ENCODE data around the gene ZBTB40. TPM values are rescaled to one million over a fixed set of nuclear protein-coding genes. Genes with fewer than 3 reads are reported as not detected.

Gene ZBTB40
- total RNA-seq, 4 donors from 2014 or later: 13.2 to 19.9 (median 17.8) TPM

DNA sequence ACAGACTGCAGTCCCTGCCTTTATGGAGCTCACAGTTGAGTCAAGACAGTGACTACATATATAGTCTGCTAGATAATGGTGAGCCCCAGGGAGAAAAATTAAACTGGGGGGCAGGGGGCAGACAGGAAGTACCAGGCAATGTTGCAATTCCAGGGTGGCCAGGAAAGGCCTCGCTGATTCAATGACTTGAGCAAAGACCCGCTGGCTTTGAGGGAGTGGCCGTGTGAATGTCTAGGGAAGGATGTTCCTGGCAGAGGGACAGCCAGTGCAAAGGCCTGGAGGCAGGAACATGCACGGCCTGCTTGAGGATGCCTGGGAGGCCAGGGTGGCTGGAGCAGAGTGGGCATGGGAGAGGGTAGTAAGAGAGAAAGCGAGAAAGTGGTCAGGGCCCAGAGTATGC lies 88.7 kb downstream of the ZBTB40 start:
- TF ChIP-seq CTCF (IDR thresholded peaks at IDR 0.05): no peak
- DNase-seq (ENCODE audit: low spot score): no peak

DNA sequence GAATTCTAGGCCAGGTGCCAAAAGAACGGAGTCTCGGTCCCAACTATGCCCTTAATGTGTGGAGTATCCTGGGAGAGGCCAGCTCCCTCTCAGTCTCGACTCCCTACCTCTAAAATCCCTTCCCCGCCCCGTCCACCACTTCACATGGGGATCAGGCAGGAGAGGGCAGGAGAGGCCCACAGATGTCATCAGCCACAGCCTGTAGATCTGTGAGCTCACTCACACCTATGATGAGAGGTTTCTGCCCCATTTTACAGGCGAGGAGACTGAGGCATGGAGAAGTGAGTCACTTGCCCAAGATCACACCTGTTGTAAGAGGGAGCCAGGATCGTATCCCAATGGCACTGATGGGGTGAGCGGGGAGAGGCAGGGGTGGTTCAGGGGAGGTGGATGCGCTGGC lies 91.2 kb downstream of the ZBTB40 start:
- TF ChIP-seq CTCF (IDR thresholded peaks at IDR 0.05): no peak
- ATAC-seq (ENCODE audit: low FRiP score) (no peak), DNase-seq (ENCODE audit: low spot score) (no peak)

More for the DNA sequence above, 88.7 kb downstream of the ZBTB40 start:
- ATAC-seq (ENCODE audit: low FRiP score): no peak

- no peak for DNase-seq (ENCODE audit: low spot score)
- no peak for ATAC-seq (ENCODE audit: low FRiP score)
- TF ChIP-seq CTCF (IDR thresholded peaks at IDR 0.05): no peak
These were observed 92.0 kb downstream of the ZBTB40 start for GRCh38 chr1:22543679-22544078.

GRCh38 chr1:22544606-22545005 lies 93.0 kb downstream of the ZBTB40 start:
- TF ChIP-seq CTCF (IDR thresholded peaks at IDR 0.05): no peak
- no peak for ATAC-seq (ENCODE audit: low FRiP score)

GRCh38 chr1:22545141-22545540 lies 93.5 kb downstream of the ZBTB40 start:
- ATAC-seq (ENCODE audit: low FRiP score) (no peak), DNase-seq (ENCODE audit: low spot score) (no peak)
- no peak for TF ChIP-seq CTCF (IDR thresholded peaks at IDR 0.05)

More at GRCh38 chr1:22544606-22545005, 93.0 kb downstream of the ZBTB40 start:
- DNase-seq (ENCODE audit: low spot score): no peak

- ATAC-seq (ENCODE audit: low FRiP score): no peak
- TF ChIP-seq CTCF (IDR thresholded peaks at IDR 0.05): no peak
- no peak for DNase-seq (ENCODE audit: low spot score)
These were observed 95.7 kb downstream of the ZBTB40 start for GRCh38 chr1:22547186-22547817.

DNA sequence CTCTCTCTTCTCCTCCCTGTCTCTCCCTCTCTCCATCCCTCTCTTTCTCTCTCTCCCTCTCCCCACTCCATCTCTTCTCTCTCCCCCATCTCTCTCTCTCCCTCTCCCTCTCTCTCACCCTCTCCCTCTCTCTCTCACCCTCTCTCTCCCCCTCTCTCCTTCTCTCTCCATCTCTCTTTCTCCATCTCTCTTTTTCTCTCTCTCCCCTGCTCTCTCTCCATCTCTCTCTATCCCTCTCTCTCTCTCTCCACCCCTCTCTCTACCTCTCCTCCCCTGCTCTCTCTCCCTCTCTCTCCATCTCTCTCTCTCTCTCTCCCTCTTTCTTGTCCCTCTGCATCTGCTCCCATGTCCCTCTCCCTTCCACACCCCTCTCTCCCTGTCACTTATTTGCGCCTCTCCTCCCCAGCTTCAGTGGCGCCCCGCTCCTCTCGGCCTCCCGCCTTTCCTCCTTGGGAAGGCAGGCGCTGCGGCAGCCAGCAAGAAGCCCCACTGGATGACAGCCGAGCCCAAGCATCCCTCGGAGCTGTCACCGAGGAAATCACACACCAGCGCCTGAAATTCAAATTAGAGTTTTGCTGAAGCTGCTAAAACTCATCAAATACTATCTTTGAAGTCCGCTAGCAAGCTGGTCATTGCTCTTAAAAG lies 96.3 kb downstream of the ZBTB40 start:
- DNase-seq (ENCODE audit: low spot score) (no peak), ATAC-seq (ENCODE audit: low FRiP score) (no peak)
- no peak for TF ChIP-seq CTCF (IDR thresholded peaks at IDR 0.05)

Data from omental fat pad (tissue), 4 donors.